ENCODE measurements around the gene TIPARP. TPM values are rescaled to one million over a fixed set of nuclear protein-coding genes. Genes with fewer than 3 reads are reported as not detected.

TIPARP gene
- total RNA-seq, 1 donor: 67.1 TPM

- H3K4me3 ChIP-seq (ENCODE audit: low read depth, low read length): no peak overlapping the region
- DNase-seq (ENCODE audit: low read depth): peak; percentile 79
- no peak for TF ChIP-seq CTCF (IDR thresholded peaks at IDR 0.05; ENCODE audit: insufficient read depth, low read length)
These were observed 44.4 kb downstream of the TIPARP start for GRCh38 chr3:156718622-156719306.

DNA sequence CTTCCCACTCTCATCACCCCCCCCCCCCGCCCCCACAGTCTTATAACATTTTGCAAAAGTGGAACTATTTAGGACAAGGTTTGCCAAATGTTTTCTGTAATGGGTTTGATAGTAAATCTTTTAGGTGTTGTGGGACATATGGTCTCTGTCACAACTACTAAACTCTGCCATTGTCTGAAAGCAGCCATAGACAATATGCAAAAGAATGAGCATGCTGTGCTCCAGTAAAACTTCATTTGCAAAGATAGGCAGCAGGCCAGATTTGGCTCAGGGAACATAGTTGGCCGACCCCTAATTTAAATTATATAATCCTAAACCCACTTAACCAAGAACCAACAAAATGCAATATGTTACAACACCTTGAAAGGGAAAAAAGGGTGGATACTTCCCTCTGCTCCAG lies 46.4 kb downstream of the TIPARP start:
- no peak for TF ChIP-seq CTCF (IDR thresholded peaks at IDR 0.05; ENCODE audit: insufficient read depth, low read length)
- H3K4me3 ChIP-seq (ENCODE audit: low read depth, low read length): no peak overlapping the region
- no peak for DNase-seq (ENCODE audit: low read depth)

DNA sequence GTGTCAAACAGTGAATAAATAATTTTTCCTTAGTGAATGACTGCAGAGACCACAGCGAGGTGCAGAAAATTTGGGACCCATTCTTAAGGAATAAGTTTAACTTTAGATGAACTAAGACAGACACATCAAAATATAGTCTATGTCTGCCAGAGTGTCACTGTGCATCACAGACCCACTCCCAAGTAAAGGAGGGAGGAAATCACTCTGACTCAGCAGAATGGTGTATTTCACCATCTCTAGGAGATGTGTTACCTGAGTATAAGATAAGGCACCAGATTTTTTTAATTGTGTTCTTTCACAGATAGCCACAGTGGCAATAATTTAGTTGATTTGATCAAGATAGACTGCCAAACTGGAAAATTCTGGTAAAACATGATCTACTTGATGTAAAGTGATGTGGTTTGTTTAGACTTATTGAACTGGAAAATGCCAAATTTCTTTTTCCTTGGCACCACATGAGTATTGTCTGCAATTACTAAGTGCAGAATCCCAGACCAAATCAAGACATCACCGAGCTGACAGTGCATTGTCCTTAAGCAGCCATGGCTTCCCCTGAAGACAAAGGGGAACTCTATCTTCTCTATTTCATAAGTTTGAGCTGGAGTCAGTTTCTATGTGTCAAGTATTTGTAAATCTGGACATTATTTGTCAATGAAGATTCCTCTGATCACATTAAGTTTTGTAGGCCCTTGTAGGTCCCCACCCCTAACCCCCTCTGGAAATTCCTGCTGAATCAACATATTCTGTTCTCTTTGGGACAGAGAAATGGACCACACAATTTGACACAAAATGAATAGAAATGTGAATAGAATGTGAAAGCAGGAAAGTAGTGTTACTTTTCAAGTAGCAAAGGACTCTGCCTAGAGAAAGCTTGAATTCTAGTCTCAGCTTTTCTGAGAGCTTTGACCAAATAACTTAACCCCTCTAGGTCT lies 47.6 kb downstream of the TIPARP start:
- TF ChIP-seq CTCF (IDR thresholded peaks at IDR 0.05; ENCODE audit: insufficient read depth, low read length): no peak
- DNase-seq (ENCODE audit: low read depth): no peak

GRCh38 chr3:156723182-156723619 lies 48.8 kb downstream of the TIPARP start:
- H3K4me3 ChIP-seq (ENCODE audit: low read depth, low read length): no peak overlapping the region
- TF ChIP-seq CTCF (IDR thresholded peaks at IDR 0.05; ENCODE audit: insufficient read depth, low read length): no peak
- DNase-seq (ENCODE audit: low read depth): peak; percentile 19

More for the DNA sequence above, 47.6 kb downstream of the TIPARP start:
- H3K4me3 ChIP-seq (ENCODE audit: low read depth, low read length): no peak overlapping the region

GRCh38 chr3:156725682-156726081 lies 51.3 kb downstream of the TIPARP start:
- no peak for TF ChIP-seq CTCF (IDR thresholded peaks at IDR 0.05; ENCODE audit: insufficient read depth, low read length)
- no peak for DNase-seq (ENCODE audit: low read depth)
- no peak overlapping the region for H3K4me3 ChIP-seq (ENCODE audit: low read depth, low read length)

- DNase-seq (ENCODE audit: low read depth): no peak
- H3K4me3 ChIP-seq (ENCODE audit: low read depth, low read length): no peak overlapping the region
- TF ChIP-seq CTCF (IDR thresholded peaks at IDR 0.05; ENCODE audit: insufficient read depth, low read length): no peak
These were observed 52.1 kb downstream of the TIPARP start for GRCh38 chr3:156726456-156726855.

Data from fibroblast of the aortic adventitia (primary cell).